NCI-H2227 treated with DMSO at 0.1 percent for 48 hours (cell line): ENCODE measurements around the gene LMO1.

Source experiments
- DNase-seq: peaks from one replicate; lab custom pipeline; 2025; lab: John Stamatoyannopoulos, UW

The LMO1 gene

DNA sequence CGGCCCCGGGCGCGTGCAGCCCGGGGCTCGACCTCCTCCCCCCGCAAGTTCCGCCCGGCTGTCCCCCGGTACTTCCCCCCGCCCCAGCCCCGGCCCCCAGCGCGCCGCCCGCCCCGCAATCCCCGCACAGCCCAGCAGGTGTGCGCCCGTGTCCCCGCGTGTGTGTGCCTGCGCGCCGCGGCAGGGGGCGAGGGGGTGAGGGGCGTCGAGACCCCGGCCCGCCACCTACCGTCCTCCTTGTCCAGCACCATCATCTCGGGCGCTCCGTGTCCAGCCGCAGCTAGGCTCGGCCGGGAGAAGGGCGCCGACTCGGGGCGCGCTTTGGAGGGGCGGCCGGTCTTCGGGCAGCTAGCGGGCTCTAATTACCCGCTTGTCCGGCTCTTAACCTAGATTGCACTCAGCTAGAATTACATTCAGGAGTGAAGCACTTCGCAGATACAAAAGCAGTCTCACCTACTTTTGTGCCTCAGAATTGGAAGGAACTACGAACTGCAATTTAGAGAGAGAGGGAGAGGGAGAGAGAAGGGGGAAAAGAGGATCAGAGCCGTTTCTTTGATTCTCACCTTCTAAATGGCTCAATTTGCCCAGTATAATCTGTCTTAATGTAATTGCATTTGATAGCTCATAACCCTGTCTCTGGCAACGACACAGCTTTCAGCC lies 439 bp downstream of the LMO1 start:
- DNase-seq = peak; percentile 71

DNA sequence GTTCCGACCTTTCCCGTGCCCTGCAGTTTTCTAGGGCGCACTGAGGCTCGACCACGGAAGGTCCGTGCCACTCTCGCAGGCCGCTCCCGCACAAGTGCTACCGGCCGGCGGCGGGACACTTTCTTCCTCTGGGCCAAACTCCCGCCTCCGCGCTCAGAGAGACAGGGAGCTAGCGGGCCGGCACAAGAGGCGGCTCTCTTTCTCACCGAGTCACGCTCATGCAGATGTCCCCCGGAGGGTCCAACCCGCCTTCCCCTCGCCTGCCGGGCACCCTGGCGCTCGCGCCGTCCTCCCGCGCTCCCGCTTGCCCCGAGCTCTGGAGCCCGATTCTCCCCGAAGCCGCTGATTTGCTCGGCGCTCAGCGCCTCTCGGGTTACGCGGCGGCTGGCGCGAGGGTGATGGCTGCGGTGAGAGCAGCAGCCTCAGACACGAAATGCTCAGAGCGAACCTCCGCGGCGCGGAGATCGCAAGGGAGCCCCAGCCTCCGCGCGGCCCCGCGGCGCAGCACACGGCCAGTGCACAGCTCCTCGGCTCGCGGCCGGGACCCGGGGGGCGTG lies 1.0 kb downstream of the LMO1 start:
- DNase-seq = peak; percentile 13

DNA sequence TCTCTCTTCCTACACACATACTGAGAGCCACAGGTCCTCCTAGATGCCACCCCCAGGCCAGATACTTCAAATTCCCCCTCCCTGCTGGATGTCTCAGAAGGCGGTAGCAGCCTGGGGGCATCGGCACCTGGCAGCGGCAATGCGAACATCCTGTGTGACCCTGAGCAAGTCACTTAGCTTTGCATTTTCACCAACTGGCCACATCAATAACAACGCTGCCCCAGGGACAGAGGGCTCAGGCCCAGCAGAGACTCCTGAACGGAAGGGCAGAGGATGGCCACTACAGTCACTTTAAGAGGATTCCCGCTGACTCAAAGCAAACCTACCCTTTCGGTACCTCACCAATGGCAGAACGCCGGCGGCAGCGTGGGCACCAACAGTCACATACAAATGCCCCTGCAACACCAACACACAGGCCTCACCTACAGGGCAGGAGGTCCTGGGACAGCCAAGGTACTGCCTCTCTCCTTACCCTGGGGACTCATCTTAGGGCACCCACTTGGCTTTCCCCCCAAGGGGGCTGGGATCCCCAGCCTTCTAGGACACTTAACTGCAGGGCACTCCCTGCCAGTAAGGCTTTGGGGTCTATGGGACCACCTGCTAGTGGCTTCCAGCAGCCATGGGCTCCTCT lies 1.6 kb downstream of the LMO1 start:
- no peak for DNase-seq

DNA sequence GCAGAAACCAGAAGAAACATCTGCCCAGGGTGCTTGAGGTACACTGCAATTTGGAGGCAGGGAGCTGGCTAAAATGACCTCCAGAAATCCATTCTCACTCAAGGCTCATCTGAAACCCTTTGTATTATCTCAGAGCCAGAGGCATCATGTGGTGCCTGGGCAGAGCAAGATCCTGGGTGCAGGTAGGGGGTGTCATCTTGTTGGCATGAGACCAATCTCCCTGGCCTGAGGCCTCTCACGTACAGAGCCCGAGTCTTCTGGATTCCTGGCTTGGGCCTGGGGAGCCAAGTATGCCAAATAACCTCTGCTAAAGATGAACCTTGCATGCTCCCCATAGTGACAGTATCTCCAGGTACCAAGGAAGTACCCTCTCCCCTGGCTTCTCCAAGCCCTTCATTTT lies 2.4 kb downstream of the LMO1 start:
- DNase-seq = no peak

DNA sequence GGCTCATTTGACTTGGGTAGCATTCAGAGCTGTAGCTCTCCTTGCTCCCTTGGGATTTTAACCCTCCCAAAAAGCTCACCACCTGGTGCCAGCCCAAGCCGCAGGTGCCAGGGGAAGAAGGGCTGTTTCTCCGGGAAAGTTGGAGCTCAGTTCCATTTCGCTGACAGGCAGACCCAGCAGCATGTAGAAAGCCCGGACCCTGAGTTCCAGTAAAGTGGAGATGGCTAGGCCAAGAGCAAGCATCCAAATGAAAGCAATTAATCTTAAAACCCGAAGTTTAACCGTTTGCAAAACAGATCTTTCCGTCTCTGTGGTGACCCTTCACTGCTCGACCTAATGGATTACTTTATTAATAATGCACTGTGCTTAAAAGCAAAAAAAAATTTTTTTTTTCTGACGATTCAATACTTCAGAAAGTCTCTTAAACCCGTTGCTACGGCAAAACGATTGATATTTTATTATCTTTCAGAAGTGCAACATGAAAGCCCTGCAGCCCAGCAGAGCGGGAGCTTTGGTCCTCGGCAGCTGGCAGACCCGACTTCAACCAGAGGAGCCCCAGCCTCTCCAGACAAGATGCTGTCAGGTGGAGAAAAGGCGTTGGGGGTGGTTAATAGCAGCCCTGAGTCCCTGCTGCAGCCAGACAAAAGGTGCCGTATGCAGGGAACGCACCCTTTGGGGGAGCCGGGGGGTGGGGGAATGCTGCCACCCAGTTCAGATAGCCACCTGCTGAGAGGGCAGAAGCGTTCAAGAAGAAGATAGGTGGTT lies 3.3 kb downstream of the LMO1 start:
- no peak for DNase-seq

DNA sequence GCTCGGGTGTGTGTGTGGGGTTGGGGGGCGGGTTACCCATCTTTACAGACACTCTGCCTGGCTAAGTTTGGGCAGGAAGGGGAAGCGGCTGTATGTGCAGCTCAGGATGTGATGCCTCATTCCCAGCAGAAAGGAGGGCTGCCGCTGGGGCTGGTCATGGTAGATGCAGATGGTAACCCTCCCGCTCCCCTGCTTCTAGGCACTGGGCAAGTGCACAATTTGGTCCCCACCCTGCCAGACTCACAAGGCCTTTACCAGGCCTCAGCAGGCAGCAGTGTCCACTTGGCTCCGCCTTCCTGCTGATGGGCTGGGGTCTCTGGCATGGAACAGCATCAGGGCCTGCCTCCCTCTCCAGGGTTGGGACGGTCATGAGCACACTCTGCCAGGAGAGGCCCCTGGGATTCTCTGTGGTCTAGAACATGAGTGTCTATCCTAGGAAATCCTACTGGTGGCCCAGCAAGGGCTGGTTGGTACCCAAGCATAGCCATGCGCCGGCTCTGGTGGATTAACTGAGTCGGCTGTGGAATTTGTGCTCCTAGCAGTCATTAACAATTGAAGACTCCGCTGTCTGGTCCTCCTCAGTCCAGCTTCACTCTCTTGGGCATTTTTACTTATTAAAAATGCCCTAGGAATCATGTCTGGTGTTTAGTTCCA lies 4.2 kb downstream of the LMO1 start:
- no peak for DNase-seq

DNA sequence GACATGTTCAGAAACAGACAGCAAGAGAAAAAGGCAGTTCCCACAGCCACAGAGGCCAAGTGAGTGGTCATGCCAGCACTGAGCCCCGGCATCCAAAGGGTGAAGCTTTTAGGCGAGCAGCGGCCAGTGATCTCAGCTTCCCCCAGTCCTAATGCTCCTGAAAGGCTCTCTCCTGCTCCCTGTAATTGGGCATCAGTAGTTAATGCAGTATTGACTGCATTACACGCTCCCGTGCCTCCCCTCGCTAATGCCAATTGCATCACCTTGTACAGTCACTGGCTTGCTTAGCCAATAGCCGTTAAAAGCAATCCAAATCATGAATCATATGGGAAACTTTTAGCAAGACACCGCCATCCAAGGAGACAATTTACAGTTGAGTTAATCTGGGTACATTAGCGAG lies 4.9 kb downstream of the LMO1 start:
- peak; percentile 12 for DNase-seq

DNA sequence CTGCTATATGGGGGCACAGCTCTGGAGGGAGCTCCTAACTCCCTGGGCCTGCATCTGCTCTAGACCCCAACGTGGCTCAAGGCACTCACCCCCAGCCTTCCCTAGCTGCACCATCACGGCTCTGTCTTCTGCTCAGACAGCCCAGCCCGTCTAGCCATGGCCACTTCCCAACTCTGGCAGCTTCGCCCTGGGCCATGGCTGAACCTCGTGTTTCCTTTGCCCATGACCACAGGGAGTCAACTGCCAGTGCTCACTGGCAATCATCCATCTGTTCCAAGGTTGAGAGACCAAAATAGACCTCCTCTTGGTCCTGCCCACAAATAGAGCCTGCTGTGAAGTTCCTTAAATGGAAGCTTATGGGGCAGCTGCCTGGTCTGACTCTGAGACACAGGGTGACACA lies 5.4 kb downstream of the LMO1 start:
- no peak for DNase-seq

DNA sequence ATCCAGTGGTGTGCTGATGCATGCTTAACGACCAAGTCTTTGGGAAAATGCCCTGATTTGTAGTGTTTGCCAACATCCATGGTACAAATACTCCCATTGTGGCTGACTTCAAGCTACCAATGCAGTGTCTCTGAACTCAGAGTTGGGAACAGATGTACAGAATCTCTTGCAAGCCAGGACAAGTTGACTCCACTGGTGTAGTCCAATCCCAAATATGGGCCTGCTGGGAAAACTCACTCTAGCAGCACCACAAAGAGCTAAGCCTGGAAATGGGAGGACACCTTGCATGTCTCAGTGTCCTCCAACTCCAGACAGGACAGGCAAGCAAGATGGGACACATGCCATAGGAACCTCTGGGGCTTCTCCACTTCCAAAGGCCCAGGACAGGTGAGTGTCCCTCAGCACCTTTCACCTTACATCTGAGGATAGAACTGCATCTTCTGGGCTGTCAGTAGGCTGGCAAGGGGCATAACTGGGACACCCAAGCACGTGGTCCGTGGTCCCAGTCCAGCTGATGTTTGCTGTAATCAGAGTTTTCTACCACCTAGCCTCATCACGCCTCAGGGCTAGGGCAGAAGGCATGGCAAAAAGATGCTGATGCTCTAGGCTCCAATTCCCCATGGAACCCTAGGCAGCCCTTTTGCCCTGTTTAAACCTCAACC lies 6.5 kb downstream of the LMO1 start:
- no peak for DNase-seq

DNA sequence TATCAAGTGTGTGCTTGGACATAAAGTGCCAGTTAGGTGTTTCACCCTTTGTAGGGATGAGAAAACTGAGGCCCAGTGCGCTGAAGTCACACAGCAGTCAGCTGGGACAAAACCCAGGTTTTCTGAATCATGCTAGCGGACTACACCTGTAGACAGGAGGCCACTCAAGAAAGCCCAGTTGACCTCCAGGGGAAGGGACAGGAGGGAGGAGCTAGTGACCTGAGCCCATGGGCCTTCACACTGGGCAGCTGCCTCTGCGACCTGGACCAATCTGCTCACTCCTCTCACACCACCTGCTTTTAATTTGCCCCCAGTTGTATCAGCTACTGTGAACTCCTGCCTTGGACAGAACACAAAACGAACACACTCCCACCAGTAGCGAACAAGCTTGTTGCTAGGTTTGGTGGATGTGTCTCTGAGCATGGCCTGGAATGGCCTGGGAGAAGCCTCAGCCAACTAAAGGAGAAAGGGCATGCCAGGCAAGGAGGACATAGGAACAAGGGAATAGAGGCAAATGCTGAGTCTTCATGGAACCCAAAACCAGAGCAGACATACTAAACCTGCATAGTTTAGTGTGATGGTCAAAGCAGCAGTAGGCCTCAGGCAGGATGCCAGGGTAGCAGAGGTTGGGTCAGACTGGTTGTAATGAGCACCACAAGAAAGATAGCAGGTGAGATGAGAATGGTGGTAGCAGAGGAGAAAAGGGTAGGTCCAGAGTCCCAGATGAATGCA lies 7.2 kb downstream of the LMO1 start:
- no peak for DNase-seq

DNA sequence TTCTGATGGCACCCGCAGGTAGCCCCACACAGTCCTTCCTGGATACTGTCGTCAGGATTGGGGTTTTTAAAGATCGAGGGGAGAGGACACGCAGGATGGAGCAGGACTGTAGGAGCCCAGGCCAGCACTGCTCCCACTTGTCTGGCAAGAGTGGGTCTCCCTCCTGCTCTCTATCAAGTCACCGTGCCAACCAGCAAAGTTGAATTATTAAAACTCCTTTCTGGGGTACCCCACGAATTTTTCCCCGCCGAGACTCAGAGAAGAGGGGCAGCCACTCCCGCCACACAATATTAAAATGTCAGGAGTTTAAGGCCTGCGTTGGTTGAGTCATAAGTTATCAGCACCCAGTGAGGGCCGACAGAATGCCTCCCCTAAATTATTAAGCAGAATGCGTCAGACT lies 10.1 kb downstream of the LMO1 start:
- DNase-seq = no peak

DNA sequence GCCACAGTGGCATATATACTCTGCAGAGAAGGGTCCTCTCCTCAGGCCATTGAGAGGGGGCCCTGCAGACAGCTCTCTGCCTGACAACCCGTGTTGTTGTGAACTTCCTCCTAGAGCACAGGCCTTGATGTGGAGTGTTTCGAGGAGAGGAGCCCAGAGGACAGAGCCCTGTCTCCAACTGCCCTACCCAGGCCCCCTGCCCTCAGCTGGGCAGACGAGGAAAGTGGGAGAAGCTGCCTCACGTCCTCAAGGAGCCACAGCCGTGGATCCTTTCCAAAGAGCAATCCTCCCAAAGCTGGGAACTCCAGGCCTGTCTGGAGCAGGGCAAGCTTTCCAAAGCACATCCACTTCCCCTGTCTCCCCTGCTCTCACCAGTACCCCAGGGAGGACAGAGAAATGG lies 10.7 kb downstream of the LMO1 start:
- no peak for DNase-seq

DNA sequence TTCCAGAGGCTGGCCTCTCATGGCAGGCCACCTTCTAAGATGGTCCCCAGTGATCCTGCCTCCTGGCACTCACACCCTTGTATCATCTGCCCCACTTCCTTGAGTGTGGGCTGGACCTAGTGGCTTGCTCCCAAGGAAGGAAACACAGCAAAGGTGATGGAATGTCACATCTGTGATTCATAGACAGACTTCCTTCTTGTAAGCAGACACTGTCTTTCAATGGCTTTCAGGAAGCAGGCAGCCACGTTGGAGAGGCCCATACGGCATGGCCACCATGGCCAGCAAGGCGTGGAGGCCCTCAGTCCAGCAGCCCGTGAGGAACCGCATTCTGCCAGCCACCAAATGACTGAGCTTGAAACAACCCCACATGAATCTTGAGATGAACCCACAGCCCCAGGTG lies 11.3 kb downstream of the LMO1 start:
- no peak for DNase-seq

DNA sequence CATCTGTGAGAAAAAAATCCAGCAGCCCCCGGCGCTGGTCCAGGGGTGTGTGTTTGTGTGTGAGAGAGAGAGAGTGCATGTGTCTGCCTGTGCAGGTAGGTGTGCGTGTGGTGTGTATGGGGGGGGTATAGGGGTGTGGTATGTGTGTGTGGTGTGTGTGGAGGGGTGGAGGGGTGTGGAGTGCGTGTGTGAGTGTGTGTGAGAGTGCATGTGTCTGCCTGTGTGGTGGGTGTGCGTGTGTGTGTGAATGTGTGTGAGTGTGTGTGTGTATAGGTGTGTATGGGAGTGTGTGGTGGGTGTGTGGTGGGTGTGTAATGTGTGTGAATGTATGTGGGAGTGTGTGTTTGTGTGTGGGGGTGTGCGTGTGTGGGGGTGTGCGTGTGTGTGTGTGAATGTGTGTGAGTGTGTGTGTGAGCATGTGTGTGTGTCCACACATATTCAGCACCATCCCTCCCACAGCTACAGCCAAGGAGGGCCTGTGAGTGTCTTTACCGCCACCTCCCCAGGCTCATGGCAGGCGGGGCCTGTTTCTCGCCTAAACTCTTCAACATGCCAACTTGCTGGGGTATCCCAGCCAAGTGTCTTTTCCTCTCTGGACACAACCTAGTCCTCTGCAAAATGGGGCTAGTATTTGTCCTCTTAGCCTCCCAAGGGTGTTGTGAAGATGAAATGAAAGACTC lies 11.9 kb downstream of the LMO1 start:
- DNase-seq = no peak

DNA sequence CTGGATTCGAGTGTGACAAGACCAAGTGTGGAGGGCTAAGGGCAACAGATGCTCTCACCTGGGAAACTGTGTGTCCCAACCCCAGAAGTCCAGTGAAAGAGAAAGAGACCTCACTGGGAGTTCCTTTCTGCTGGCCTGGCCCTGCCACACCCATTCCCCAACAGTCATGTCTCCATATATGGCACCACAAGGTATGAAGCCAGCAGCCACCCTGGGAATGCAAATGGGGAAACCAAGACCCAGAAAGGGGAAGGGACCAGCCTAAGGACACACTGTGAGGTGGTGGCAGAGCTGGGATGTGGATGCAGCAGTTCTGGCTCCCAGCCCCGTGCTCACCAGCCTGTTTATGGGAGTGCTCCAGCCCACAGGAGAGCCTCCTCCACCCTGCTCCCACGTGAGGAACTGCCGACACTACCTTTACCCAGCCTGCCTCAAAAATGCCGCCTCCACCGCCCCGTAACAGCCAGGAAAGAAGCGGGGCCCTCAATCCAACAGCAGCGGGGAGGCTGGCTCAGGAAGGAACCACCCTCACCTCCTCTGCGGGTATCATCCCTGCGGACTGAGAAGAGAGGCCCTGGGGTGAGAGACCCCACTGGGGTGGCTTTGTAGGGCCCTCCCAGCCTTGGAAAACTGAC lies 12.6 kb downstream of the LMO1 start:
- no peak for DNase-seq

DNA sequence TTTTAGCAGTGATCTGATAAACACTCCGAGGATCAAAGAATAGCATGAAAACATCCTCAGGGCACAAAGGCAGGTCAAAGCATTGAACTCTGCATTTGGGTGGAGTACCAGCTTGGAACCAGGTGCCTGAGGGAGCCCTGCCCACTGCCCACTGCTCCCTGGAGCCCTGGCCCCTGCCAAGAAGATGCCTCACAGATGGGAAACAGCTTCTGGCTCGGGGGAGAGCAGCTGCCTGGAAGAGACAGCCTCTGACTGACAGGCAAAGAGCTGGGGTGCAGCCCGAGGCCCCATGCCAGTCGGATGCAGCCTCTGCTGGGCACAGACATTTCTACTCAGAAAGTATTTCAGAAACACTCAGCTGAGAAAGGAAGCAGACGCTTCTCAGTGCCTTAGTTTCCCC lies 13.2 kb downstream of the LMO1 start:
- DNase-seq = no peak

DNA sequence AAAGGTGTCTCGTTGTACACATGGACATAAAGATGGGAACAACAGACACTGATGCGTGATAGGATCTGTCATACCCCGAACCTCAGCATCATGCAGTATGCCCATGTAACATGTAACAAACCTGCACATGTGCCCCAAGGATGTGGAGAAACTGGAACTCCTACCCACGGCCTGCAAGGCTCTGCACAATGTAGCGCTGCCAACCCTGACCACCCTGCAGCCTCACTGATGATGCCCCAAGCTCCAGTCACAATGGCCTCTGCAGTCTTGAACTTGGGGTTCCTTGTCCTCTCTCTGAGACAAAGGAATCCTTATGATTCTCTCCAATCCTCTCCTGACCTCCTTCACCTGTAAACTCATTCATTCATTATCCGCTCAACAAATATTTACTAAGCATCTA lies 14.2 kb downstream of the LMO1 start:
- DNase-seq = no peak

DNA sequence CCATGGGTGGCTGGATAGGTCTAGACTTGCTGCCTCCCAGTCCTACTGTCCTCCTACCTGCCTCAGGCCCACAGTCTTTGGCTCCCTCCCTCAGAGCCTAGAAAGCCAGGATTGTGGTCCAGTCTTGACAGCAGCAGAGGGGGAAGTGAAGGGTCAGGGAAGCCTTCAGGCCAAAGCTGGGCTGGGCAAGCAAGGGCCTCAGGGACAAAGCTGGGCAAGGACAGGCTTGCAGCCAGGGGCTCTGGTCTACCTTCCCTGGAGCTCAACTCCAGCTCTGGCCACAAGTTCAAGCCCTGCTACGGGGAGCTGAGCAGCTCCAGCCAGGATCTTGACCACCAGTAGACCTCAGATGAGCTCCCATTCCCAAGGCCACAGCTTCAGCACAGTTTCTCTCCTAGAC lies 14.9 kb downstream of the LMO1 start:
- no peak for DNase-seq

DNA sequence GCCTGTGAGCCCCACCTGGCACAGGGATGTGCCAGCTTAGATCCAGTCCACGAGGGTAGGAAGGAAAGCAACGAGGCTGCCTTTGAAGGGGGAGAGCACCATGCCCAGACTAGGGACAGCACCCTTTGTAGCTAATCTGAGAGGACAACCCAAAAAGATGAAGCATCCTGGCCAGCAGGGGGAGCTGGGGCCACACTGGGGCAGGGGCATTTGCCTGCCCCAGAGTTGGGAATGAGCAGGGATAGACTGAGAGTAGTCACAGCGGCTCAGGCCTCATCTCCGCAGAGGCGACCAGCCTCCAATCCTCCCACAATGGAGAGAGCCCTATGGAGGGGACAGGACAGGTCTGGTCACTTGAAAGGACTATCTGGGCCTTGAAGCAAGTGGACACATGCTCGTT lies 16.4 kb downstream of the LMO1 start:
- DNase-seq = no peak

DNA sequence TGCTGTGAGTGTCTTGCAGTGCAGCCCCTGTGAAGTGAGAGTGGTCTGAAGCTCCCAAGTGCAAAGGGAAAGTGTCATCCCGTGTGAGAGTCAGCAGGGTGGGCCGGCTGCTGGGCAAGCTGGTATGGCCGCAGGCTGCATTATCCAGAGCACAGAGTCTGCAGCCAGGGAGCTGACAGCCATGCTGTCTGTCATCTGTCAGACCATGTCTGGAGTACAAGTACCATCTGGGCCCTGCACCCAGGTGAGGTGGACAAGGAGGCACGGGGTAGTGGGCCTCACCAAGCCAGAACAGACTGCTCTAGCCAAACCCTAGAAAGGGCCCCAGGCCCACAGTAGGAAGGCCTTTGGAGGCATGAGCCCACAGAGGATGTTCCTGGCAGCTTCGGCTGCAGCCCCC lies 20.2 kb downstream of the LMO1 start:
- no peak for DNase-seq
